HG02852 (cell line): ENCODE data around the gene CRISPLD2.

Source experiments
- ATAC-seq: cut with Tn5 transposase; IDR thresholded peaks from one replicate; pipeline ENCODE4 v1.9.1; 2021; ENCODE audit warnings: mild to moderate bottlenecking, moderate library complexity; ENCODE audit not compliant: unreplicated experiment

CRISPLD2 gene

GRCh38 chr16:84879569-84880487 lies 60.0 kb downstream of the CRISPLD2 start:
- ATAC-seq, result no peak

- ATAC-seq, result no peak
Observed at GRCh38 chr16:84881702-84882521, 62.1 kb downstream of the CRISPLD2 start.

GRCh38 chr16:84883301-84883700 lies 63.5 kb downstream of the CRISPLD2 start:
- ATAC-seq, result no peak

GRCh38 chr16:84884246-84884595 lies 64.4 kb downstream of the CRISPLD2 start:
- no peak for ATAC-seq

- no peak for ATAC-seq
Observed at GRCh38 chr16:84884596-84885341, 65.0 kb downstream of the CRISPLD2 start.

GRCh38 chr16:84885342-84885910 lies 65.6 kb downstream of the CRISPLD2 start:
- no peak for ATAC-seq

- no peak for ATAC-seq
Observed at GRCh38 chr16:84886497-84887090, 66.8 kb downstream of the CRISPLD2 start.

- ATAC-seq, result no peak
Observed at GRCh38 chr16:84887207-84887606, 67.4 kb downstream of the CRISPLD2 start.

GRCh38 chr16:84888450-84888849 lies 68.7 kb downstream of the CRISPLD2 start:
- no peak for ATAC-seq

- ATAC-seq, result no peak
Observed at GRCh38 chr16:84889066-84889465, 69.3 kb downstream of the CRISPLD2 start.

GRCh38 chr16:84890427-84890826 lies 70.6 kb downstream of the CRISPLD2 start:
- ATAC-seq, result no peak

- no peak for ATAC-seq
Observed at GRCh38 chr16:84891149-84891795, 71.5 kb downstream of the CRISPLD2 start.

- ATAC-seq, result no peak
Observed at GRCh38 chr16:84892097-84892496, 72.3 kb downstream of the CRISPLD2 start.

- no peak for ATAC-seq
Observed at GRCh38 chr16:84893467-84893848, 73.7 kb downstream of the CRISPLD2 start.

GRCh38 chr16:84893849-84894599 lies 74.2 kb downstream of the CRISPLD2 start:
- no peak for ATAC-seq

- no peak for ATAC-seq
Observed at GRCh38 chr16:84895016-84895415, 75.2 kb downstream of the CRISPLD2 start.

- ATAC-seq, result no peak
Observed at GRCh38 chr16:84896847-84897246, 77.1 kb downstream of the CRISPLD2 start.

- no peak for ATAC-seq
Observed at GRCh38 chr16:84897911-84898377, 78.2 kb downstream of the CRISPLD2 start.

- ATAC-seq, result no peak
Observed at GRCh38 chr16:84898447-84898846, 78.7 kb downstream of the CRISPLD2 start.
